ENCODE data around the gene FAM174B.

GRCh38 chr15:92682741-92683510, 27.4 kb upstream of the FAM174B start:
- TF ChIP-seq CTCF (IDR thresholded peaks at IDR 0.05; ENCODE audit: insufficient read depth, low read length, poor library complexity, severe bottlenecking) (no peak), EZH2phosphoT487 (conservative IDR thresholded peaks at IDR 0.05; ENCODE audit: low read length) (no peak)

All from SU-DHL-6 (cell line).